Measurements from ENCODE around the gene ARL10.

Gene ARL10

GRCh38 chr5:176413255-176413565 is 47.9 kb downstream of the ARL10 start:
- no peak for DNase-seq

DNA sequence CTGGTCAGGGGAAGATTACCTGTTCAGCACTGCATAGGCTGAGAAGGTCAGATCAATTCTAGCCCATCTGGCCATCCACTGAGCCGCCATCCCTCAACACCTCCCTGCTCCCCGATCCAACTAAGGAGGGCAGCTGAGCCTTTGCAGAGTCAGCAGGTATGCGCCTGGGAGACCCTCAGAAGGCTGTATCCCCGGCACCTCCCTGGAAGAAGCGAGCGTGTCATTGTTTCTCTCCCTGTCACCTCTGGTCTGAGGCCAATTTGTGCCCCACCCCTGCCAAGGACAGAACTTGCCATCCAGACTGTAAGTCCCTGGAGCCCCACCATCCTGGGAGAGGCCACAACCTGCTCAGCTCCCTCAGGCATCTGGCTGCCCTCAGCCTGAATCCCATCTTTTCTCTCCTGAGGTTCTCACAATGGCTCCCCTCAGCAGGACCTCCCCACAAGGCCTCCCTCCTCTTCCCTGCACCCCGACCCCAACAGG is 48.5 kb downstream of the ARL10 start:
- no peak for DNase-seq

DNA sequence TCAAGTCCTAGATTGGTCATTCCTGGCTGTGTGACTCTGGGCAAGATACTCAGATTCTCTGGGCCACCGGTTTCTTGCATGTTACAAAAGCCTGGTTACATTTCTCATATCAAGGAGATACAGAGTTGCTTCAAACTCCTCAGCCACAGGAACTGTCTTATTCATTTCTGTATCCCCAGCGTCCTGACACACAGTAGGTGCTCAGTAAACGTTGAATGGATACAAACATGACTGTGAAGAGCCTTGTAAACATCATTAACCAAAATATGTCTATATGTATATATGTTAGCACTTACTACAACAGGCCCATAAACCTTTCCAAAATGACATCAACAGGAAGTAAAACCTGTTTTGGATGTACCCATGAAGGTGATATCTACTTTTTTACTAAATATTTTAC is 49.4 kb downstream of the ARL10 start:
- DNase-seq: no peak

DNA sequence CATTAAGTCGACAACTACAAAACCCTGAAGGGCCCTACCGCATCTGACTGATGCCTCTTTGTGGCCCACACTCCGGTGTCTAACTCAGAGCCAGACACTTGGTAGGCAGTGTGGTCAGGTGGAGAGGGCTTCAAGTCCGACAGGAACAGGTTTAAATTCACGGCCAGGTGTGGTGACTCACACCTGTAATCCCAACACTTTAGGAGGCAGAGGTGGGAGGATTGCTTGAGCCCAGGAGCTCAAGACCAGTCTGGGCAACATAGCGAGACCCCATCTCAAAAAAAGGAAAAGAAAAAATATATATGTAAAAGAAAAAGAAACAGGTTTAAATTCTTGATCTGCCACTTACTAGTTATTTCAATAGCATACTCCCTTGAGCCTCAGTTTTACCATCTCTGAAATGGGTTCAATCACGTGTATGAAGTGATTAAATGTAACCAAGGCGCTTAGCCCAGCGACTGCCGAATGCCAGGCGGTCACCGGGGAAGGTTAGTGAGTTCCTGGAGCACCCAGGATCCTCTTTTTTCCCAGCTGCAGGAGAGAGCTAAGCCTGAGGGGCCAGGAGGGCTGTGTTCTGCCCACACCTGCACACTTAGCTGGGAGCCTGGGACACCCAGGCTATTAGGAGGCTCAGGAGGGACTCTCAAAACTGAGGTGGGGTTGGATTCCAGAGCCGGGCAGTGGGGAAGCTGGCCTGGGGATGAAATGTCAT is 50.1 kb downstream of the ARL10 start:
- DNase-seq: no peak

DNA sequence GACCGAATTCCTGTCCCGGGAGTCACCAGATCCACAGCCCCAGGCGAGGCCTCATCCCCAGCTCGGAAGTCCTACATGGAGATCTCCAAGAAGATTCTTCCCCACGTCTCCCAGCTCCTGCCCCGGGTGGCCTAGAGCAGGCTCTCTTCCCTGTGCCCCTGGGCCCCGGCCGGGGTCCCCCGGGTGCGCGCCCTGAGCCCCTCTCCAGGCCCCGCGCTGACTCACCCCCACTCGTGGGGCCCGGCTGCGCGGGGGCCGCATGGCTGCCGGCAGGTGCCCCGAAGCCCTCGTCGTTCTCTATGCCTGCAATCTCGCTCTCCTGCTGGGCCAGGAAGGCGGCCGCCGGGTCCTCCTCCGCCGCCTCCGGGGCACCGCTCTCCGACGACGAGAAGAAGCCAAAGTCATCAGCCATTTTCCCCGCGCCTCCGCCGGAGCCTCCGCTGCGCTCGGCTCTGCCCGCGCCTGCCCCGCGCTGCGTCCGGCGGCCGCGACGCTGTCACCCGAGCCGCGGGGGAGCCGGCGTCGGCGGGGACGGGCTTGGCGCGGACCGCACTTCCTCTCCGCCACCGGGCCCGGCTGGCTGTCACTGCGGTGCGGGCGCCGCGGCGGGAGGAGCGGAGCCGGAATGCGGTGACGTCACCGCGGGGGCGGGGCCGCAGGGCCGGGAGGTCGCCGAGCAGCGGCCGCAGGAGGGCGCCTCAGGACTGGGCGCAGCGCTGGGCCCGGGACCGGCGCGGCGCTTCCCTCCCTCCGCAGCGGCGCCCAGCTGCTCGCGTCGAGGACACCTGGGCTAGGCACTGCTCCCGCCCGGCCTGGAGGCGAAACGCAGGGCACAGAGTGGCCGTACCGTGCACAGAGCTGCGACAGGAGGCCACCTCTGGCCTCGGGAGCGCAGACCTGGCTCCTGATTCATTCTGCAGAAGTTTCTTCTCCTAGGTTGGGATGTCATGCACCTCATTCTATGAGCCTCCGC is 51.0 kb downstream of the ARL10 start, which contains the start of gene CLTB:
CLTB (minus strand) TSS at position 588 of the 973 bp plus-strand sequence; CDS start at position 412, 176 bp downstream.
- DNase-seq: peak; percentile 76

GRCh38 chr5:176416965-176417364 is 51.7 kb downstream of the ARL10 start:
- DNase-seq: no peak

- DNase-seq: no peak
Measured at GRCh38 chr5:176418251-176418650, 53.0 kb downstream of the ARL10 start.

DNA sequence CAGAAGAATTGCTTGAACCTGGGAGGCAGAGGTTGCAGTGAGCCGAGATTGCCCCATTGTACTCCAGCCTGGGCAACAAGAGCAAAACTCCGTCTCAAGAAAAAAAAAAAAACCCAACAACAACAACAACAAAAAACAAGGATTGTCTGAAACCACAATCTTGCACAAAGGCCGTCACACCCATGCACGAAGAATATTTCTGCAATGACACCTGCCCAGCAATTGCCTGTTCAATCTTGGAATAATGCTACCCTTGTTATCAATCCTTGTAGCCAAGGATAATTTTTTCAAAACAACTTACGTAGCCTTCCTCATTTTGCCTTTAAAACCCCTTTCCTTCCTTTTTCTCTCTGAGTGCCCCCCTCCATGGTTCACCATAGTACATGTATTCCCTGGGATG is 54.8 kb downstream of the ARL10 start:
- no peak for DNase-seq

DNA sequence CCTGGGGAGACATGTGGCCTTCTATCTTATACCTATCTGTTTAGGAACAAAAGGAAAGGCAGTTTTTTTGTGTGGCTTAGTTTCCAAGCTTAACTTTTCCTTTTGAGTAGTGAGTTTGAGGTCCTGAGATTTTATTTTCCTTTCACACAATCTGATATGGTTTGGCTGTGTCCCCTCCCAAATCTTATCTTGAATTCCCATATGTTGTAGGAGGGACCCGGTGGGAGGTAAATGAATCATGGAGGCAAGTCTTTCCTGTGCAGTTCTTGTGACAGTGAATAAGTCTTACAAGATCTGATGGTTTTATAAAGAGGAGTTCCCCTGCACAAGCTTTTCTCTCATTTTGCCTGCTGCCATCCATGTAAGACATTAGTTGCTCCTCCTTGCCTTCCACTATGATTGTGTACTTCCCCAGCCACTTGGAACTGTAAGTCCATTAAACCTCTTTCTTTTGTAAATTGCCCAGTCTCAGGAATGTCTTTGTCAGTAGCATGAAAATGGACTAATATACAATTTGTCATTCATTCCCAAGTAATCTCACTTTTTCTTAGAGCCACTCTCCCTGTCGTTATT is 55.8 kb downstream of the ARL10 start:
- no peak for DNase-seq

GRCh38 chr5:176424181-176424580 is 58.9 kb downstream of the ARL10 start:
- DNase-seq: no peak

DNA sequence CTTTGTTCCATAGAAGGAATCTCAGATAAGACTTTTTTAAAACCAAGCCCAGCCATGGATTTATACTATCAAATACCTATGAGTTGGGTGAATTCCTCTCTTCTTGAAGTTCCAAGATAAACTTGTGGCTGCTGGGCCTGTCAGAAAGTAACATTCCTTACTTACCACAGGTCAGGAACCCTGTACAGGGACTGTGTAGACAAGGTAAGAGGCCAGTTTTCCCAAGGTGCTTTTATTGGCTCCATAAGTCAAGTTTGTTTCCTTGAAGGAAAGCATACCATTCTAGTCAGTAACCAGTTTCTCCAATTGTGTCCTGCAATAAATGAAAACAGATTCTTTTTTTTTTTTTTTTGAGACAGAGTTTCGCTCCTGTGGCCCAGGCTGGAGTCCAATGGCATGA is 59.9 kb downstream of the ARL10 start:
- peak; percentile 55 for DNase-seq

DNA sequence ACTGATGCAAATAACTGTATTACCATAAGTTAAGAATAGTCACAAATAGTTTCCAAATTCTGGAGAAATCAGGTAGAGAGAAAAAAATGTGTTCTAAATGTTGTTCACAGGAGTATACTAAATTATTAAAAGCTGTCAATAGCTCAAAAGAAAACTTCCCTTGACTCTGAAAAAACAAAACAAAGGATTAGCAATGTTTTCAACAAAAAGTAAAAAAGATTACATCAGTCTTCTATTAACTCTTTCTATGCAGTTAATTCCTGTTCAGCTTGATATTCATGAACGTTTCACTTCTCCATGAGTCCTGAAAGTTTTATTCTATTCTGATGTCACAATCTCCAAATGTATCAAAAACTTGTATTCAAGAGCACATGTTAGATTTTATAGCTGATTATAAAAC is 60.5 kb downstream of the ARL10 start:
- DNase-seq: no peak

GRCh38 chr5:176426876-176427275 is 61.6 kb downstream of the ARL10 start:
- no peak for DNase-seq

DNA sequence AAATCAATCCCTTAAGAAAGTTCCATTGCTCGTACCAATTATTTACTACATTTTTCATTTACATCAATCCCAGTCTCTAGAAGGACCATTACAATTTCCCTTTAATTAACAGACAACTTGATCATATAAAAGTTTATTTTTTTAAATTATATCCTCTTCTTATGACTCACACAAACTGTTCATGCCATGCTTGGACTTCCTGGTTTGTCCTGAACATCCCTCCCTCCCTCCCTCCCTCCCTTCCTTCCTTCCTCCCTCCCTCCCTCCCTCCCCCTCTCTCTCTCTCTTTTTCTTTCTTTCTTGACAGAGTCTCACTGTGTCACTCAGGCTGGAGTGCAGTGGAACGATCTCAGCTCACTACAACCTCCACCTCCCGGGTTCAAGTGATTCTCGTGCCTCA is 62.7 kb downstream of the ARL10 start:
- DNase-seq: no peak

- no peak for DNase-seq
Measured at GRCh38 chr5:176429972-176430371, 64.7 kb downstream of the ARL10 start.

Measured in fibroblast of upper back skin (primary cell).